Parathyroid adenoma (tissue), 2 donors: ENCODE results near the gene LYL1.
A peak's percentile ranks its signal among the peaks of the same experiment; 100 is the strongest.

ENCODE experiments used
- H2AFZ ChIP-seq: fragments of 300-600 bp; sonication (generic); one replicate; pipeline ENCODE4 v1.7.0; 2017; ENCODE audit warnings: antibody characterized with exemption, mild to moderate bottlenecking
- H3K27ac ChIP-seq: fragments of 300-600 bp; sonication (generic); one replicate; pipeline ENCODE4 v1.7.0; 2017
- H3K27me3 ChIP-seq: fragments of 300-600 bp; sonication (generic); one replicate; pipeline ENCODE4 v1.7.0; 2017; ENCODE audit warnings: low read length; ENCODE audit not compliant: control insufficient read depth, insufficient read depth
- H3K36me3 ChIP-seq: fragments of 300-600 bp; sonication (generic); one replicate; pipeline ENCODE4 v1.7.0; 2017; ENCODE audit warnings: low read length; ENCODE audit not compliant: control insufficient read depth, insufficient read depth
- H3K4me1 ChIP-seq: fragments of 300-600 bp; sonication (generic); one replicate; pipeline ENCODE4 v1.7.0; 2017; ENCODE audit warnings: control low read depth
- H3K4me2 ChIP-seq: fragments of 300-600 bp; sonication (generic); one replicate; pipeline ENCODE4 v1.7.0; 2017; ENCODE audit warnings: low read length
- H3K4me3 ChIP-seq: fragments of 300-600 bp; sonication (generic); one replicate; pipeline ENCODE4 v1.7.0; 2017; ENCODE audit warnings: low read depth, low read length
- H3K79me2 ChIP-seq: fragments of 300-600 bp; sonication (generic); one replicate; pipeline ENCODE4 v1.7.0; 2017; ENCODE audit warnings: control low read depth
- H3K9ac ChIP-seq: fragments of 300-600 bp; sonication (generic); one replicate; pipeline ENCODE4 v1.7.0; 2017; ENCODE audit warnings: mild to moderate bottlenecking
- H3K9me3 ChIP-seq: fragments of 300-600 bp; sonication (generic); one replicate; pipeline ENCODE4 v1.7.0; 2017; ENCODE audit warnings: low read length; ENCODE audit not compliant: control insufficient read depth
- CTCF ChIP-seq: fragments of 300-600 bp; sonication (generic); IDR thresholded peaks from one replicate; pipeline ENCODE4 v1.7.0; 2017; ENCODE audit warnings: antibody characterized with exemption, mild to moderate bottlenecking
- donor health status: primary hyperparathyroidism.

Gene LYL1

GRCh38 chr19:13119627-13120026 is 17.0 kb upstream of the LYL1 start:
- no peak for TF ChIP-seq CTCF
- H3K9ac ChIP-seq: no peak overlapping the region
- peaks cover 14% of the 10 kb centered on the region for H3K4me1 ChIP-seq
- no peak overlapping the region for H2AFZ ChIP-seq
- no peaks in the 10 kb centered on the region for H3K27me3 ChIP-seq
- H3K4me3 ChIP-seq: peak overlapping the region; percentile 68
- H3K79me2 ChIP-seq: peaks cover 21% of the 10 kb centered on the region
- H3K9me3 ChIP-seq: no peaks in the 10 kb centered on the region
- peak overlapping the region; percentile 83 for H3K4me2 ChIP-seq
- no peaks in the 10 kb centered on the region for H3K36me3 ChIP-seq
- peak overlapping the region; percentile 78 for H3K27ac ChIP-seq

GRCh38 chr19:13118424-13119193 is 16.0 kb upstream of the LYL1 start:
- Histone ChIP-seq H3K79me2 (peaks cover 21% of the 10 kb centered on the region), H3K4me3 (peak overlapping the region; percentile 68), H3K4me1 (peaks cover 14% of the 10 kb centered on the region), H3K27ac (peak overlapping the region; percentile 78), H2AFZ (peak overlapping the region; percentile 61), H3K9ac (peak overlapping the region; percentile 83), H3K36me3 (no peaks in the 10 kb centered on the region), H3K4me2 (peak overlapping the region; percentile 83), H3K27me3 (no peaks in the 10 kb centered on the region), H3K9me3 (no peaks in the 10 kb centered on the region)
- TF ChIP-seq CTCF: no peak

GRCh38 chr19:13117772-13118423 is 15.2 kb upstream of the LYL1 start, which contains the start of gene NACC1:
TSS of gene NACC1 (plus strand) at chr19:13118264. CDS start at chr19:13135208, 16,944 bp downstream.
- Histone ChIP-seq H3K4me2 (peak within 1 kb of the TSS; percentile 87), H3K79me2 (peaks cover 18% of the 10 kb centered on the region), H3K4me1 (peaks cover 14% of the 10 kb centered on the region), H3K27ac (peak within 1 kb of the TSS; percentile 78), H3K36me3 (no peaks in the 10 kb centered on the region), H3K9ac (peak within 1 kb of the TSS; percentile 83), H3K27me3 (no peaks in the 10 kb centered on the region), H2AFZ (peak within 1 kb of the TSS; percentile 85), H3K9me3 (no peaks in the 10 kb centered on the region), H3K4me3 (peak within 1 kb of the TSS; percentile 89)
- no peak for TF ChIP-seq CTCF

GRCh38 chr19:13117176-13117771 is 14.6 kb upstream of the LYL1 start:
- Histone ChIP-seq H3K9me3 (no peaks in the 10 kb centered on the region), H3K4me3 (peak overlapping the region; percentile 89), H3K4me2 (peak overlapping the region; percentile 87), H3K79me2 (peaks cover 15% of the 10 kb centered on the region), H3K27me3 (no peaks in the 10 kb centered on the region), H3K36me3 (no peaks in the 10 kb centered on the region), H3K27ac (no peak overlapping the region), H3K4me1 (peaks cover 14% of the 10 kb centered on the region), H2AFZ (peak overlapping the region; percentile 85), H3K9ac (no peak overlapping the region)
- TF ChIP-seq CTCF: no peak
